ENCODE data around the gene STK35.
"Not testable (repeated sequence)": the region's sequence is repeated elsewhere in the genome, so short reads cannot be mapped to it uniquely, and the experiment has no call there.

STK35 gene

DNA sequence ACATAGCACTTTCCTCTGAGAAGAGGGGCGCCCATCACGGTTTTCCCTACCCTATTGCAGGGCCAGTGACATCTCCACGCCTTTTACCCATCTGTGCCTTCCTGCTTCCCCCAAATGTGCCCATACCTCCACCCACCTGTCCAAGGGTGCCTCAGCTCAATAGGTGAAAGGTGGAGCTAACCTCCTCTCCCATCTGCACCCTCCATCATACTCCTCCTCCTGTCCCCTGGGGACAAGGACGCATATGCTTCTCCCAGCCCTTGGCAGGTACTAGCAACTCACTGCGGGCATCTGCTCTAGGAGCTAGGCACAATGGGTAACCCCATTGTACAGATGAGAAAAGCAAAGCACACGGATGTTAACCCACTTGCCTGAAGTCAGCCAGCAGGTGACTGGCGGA, 62.8 kb downstream of the STK35 start:
- DNase-seq, result no peak

DNA sequence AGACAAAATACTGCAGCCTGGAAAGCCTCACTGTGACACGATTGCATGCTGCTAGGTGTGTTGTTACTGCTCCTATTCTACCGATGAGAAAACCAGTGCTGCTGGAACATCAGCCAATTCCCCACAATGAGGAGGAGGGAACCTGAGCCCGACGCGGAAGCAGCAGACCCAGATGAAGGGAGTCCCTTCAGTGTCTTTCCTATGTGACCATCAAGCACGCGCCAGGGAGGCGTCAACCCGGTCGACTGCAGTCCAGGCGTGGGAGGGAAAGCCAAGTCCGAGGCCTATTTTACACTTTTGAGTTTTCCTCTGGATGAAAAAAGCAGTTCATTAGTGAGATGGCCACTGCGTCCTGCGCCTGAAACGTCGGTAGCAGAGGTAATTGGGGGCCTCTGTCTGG, 63.3 kb downstream of the STK35 start:
- no peak for DNase-seq

DNA sequence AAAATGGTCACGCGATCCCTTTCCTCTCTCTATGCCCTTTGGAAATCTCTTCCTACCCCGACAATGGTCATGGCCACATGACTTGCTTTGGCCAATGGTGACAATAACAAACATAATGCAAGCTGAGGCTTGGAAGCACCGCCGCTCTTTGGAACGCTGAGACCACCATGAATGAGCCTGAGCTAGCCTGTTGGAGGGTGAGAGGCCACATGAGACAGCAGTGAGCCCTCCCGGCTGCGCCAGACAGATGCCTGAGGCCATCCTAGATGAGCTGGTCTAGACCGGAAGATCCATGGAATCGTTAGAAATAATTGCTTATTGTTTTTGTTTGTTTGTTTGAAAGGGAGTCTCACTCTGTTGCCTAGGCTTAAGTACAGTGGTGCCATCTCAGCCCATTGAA, 64.2 kb downstream of the STK35 start:
- no peak for DNase-seq

DNA sequence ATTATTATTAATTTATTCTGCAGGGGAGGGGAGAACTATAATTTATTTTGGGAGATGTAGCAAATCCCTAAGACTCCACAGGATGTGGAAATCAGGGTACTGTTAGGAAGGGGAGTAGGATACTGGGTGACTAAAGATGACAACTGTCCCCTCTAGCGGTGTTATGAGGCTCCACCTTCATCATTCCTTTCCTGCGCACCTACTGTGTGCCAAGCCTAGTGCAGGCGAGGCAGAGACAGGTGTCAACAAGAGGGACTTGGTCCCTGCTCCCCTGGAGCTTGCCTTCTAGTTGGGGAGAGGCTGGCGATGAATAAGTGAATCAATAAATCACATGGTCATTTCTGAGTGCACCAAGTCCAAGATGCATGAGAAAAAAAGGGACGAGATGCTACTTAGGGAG, 65.5 kb downstream of the STK35 start:
- no peak for DNase-seq

DNA sequence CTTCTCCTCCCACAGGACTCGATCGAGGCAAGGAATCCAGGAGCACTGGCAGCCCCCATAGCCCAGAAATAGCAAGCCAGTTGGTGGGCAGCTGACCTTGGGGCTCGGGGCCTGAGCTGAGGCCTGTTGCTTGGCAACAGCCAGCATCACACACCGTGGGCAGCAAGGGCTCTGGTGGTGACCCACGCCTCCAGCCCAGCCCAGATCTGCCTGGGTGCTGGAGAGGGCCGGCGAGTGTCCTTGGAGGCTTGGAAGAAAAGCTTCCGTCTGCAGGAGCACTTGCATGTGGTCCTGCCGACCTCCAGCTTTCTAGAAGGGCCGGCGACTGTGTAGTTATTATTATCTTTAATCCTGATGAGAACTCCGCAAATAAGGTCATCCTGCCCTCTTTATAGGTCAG, 67.3 kb downstream of the STK35 start:
- DNase-seq, result no peak

DNA sequence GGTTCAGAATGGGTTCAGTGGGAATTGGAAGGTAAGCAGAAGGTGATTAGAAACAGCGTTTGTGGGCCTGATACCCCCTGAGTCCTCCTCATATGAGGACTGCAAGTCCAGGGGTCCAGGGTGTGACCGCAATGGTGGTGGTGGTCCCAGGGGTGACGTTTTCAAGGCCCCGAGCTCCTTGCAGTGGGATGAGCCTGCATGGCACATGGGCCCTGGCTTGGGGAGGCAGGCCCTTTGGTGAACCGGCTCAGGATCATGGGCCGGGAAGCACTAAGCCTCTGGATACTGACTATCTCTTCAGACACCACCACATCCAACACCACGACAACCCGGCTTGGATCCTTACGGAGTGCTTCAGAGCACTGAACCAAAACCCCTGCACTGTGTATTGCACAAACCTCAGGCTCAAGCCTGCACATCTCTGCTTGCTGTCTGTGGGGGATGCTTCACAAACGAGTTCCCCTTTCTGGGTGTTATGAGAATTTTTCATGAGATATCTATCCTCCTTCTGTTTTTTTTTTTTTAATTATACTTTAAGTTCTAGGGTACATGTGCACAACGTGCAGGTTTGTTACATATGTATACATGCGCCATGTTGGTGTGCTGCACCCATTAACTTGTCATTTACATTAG, 67.9 kb downstream of the STK35 start:
- DNase-seq, result no peak

DNA sequence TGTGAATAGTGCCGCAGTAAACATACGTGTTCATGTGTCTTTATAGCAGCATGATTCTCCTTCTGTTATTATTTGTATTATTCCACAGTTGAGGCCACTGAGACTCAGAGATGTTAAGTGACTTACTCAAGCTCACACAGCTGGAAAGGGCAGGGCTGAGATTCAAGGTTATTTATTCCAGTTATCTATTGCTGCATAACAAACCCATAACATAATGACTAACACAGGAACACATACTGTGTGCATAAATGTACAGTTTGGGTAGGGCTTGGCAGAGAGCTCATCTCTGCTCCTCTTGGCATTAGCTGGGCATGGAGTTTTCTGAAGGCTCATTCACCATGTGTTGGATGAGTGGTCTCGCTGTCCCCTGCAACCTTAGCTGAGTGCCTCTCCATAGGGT, 68.8 kb downstream of the STK35 start:
- no peak for DNase-seq

DNA sequence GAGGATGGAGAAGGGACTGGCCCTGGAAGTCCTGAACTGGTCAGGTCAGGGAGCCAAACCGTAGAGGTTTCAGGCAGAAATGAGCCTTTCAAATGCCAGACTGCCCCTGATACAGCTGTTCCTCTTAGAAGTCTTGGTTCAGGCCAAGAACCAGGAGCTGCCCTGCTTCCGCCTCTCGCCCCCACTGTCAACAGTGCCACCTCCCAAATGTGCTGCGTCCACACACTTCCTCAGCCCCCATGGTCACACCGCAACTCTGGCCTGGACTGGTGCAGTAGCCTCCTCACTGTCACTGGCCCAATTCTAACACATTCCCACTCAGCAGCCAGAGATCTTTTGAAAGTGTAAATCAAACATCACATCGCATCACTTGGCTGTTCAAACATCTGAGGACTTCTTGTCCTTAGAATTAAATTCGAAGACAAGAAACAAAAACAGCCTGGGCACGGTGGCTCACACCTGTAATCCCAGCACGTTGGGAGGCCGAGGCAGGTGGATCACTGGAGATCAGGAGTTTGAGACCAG, 69.7 kb downstream of the STK35 start:
- no peak for DNase-seq

DNA sequence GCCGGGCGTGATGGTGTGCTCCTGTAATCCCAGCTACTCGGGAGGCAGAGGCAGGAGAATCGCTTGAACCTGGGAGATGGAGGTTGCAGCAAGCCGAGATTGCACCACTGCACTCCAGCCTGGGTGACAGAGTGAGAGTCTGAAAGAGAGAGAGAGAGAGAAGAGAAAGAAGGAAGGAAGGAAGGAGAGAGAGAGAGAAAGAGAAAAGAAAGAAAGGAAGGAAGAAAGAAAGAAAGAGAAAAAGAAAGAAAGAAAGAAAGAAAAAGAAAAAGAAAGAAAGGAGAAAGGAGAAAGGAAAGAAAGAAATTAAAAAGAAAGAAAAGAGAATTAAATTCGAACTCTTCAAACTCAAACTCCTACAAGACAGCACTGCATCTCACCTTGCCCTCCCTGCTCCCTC, 70.2 kb downstream of the STK35 start:
- DNase-seq, result not testable (repeated sequence)

DNA sequence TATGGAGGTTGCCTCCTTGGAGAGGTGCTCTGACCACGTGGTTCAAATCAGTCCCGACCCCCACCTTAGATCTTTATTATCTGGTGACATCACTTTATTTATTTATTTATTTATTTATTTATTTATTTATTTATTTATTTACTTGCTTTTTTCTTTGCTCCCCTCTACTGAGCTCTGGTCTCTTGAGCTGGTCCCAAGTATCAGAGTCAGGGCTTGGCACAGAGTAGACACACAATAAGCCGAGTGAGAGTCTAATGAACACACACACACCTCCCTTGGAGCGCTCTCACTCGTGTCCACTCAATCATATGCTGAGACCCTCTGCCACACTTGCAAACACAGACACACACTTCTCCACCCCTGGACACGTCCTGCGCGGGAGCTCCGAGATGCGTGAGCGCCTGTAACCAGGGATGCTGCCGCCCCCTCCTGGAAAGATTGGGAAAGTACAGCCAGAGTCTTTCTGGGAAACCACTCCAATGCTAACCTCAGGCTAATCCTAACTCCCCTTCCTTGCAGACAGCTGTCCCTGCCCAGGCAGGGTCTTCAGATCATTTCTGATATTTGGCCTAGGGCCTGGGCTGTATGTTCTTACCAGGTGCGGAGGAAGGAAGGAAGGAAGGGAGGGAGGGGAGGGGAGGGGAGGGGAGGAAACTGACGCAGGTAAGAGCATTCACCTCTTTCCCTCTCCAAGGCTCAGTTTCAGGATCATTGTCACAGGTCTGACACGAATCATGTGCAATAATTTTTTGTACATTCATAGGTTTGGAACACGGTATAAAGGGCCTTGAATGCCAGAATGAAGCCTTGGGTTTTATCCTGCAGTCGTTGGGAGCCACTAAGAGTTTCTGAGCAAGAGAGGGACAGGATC, 70.9 kb downstream of the STK35 start:
- DNase-seq, result peak; percentile 48

DNA sequence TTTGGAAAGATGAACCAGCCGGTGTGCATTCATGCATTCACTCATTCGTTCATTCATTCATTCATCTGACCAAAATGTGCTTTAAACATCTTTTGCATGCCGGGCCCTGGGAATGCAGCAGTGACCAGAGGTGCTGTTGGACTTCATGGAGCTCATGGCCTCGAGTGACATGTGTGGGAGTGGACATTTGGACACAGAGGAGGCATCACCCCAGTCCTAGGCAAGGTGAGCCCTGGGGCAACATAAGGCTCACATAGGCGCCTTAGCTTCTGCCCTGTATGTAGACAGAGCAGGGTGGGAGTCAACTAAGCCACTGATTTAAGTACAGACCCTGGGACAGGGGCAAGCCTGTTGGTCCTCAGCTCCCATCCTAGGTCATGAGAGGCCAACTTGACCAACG, 71.6 kb downstream of the STK35 start:
- DNase-seq, result no peak

DNA sequence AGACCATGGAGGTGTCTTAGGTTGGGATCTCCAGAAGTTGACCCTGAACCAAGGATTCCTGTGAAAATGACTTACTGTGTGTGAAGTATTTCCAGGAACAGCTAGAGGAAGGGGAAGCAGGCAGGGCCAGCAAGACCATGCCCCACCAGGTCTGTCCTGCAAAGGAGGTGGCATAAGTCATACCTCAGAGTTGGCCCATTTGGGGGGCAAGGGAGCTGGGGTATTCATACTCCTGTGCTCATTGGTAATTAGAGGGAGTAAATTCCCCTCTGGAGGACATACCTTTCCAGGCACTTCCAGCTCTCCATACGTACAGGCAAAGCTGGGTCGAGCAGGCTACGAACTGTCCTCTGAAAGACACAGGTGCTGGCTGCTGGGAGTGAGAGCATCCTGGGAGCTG, 72.4 kb downstream of the STK35 start:
- DNase-seq, result no peak

DNA sequence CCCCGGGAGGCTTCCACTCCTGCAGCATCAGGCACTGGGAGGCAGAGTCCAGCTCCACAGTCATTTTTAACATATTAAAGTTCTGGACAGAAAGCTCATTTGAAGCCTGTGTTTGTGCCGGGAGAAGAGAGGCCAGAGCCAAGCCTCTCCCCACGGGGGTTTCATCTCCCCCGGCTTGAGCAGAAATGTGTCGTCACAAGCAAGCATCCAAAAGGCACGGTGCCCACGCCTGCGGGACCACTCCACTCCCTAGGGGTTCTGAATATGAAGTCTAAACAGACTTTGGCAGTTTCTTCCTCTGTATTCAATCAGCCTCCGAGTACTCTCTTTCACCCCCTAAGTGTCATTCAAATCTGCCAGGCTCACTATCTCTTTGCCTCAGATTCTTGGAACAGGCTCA, 75.3 kb downstream of the STK35 start:
- no peak for DNase-seq

DNA sequence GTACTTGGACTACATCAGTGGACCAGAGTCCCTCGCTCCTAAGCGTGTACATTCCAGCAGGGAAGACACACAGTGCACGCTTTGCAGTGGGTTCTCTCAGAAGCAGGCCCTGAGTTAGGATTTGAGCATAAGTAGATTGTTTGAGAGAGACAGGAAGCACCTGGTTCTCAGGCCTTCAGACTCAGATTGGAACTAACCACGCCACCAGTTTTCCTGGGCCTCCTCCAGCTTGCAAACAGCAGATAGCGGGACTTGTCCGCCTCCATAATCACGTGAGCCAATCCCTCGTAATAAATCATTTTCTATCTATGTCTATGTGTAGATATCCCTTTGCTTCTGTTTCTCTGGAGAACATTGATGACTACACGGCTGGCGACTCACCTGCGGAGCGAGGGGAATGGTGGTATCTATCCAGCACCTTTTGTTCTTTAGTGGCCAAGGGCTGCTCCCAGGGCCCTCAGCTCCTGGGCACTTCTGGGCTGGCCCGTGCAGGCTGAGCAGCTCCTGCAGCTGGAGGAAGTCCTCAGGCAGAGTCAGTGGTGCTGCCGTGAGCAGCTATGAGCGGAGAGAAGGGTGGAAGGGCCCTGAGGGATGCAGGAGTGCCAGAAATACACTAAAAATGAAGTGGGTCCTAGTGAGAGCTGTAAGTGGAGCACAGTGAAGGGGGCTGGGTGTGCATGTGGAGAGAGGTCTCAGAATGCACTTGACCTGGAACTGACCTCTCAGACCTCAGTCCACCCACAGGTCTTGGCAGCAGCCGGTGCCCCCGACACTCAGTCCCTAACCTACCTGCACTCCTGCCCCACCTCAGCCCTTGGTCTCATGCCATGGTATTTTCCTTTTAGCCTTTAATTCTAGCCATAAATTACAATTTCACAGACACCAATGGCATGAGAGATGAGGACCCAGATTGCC, 76.9 kb downstream of the STK35 start:
- DNase-seq, result no peak

DNA sequence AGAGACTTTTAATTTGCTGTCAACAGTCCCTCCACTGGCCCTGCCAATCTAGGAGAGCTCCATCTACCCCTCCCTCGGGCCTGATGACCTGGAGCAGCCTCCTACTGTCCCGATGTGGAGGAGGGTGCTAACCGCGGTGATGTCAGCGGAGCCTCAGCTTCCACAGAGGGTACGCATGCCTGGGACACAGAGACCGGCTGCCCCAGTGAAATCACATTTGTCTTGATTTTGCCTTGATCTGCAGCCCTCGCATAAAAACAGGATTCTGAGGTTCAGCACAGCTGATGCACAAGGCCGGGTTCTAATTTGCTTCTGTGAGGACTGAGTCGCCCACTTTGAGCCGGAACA, 77.6 kb downstream of the STK35 start:
- no peak for DNase-seq

DNA sequence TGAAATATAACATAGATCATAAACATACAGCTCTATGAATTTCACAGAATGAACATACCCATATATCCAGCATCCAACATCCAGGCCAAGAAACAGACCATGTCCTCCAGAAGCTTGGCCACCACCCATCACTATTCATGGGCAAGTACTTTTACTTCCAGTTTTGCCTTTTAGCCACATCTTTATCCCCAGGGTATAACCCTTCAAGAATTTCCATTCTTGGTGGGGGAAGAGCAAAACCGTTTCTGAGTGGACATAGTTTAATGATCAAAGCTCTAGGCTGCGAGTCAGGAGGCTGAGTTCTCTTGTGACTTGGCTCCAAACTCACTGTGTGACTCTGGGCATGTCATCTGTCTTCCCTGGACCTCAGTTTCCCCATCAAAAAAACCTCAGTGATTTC, 78.3 kb downstream of the STK35 start:
- DNase-seq, result no peak

DNA sequence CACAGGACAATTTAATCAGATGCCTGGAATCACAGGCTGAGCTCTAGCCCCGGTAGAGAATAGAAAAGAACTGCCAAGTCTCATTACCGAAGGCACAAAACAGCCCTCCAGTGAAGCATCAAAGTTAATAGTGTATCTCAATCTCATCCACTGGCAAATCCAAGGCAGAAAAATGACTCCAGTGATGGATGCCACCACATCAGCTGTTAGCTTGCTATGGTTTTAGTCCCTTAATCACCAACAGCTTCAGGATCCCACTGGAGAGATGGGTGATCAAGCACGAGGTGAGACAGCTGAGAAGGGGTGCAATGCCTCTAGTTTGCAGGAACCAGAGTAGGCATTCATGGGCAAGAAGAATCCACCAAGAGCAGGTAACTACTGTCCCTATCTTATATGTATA, 81.8 kb downstream of the STK35 start:
- no peak for DNase-seq

DNA sequence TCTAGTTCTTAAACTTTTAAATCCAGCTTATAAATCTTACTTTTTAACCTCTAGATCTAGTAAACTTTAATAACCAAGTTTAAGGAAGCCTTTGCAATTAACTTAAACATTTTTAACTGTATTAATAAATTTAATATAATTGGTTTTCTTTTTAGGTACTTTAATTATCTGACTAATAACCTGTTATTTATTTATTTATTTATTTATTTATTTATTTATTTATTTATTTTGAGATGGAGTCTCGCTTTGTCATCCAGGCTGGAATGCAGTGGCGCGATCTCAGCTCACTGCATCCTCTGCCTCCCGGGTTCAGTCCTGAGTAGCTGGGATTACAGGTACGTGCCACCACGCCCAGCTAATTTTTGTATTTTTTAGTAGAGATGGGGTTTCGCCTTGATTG, 83.3 kb downstream of the STK35 start:
- DNase-seq, result not testable (repeated sequence)

DNA sequence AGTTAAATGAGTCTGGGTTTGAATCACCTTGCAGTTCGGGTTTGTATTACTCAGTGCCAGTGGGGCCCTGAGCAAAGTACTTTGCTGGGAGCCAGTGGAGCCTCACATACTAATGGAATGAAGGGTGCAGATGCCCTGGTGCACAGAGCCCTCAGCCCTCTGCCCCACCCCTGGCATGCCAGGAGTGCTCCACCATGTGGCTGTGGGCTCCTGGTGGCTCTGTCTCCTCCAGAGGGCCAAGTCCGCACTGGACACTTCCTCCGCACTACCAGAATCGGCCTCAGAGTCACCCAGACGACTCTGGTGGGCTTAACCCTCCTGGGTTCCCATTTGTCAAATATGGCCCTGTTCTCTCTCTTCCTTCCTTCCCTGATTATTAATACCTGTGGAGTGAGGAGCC, 94.0 kb downstream of the STK35 start:
- DNase-seq, result no peak

DNA sequence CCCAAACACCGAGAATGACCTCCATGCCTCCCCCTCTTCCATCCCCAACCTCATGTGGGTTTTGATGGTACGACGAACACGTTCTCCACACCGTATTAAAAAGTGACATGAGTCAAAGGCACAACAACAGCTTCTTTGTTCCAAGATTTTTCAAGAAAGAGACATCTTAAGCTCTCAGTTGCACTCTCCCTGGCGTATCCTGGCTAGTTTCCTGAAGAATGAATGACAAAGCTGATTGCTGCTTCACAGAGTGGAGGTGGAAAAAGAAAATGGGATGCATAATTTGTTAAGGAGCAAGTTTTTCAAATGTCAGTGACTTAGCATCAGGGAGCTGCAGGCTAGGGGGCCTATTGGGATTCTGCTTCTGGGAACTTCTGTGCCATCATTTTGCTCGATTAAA, 95.5 kb downstream of the STK35 start:
- DNase-seq, result no peak

All from NCI-H1694 treated with DMSO at 0.1 percent for 48 hours (cell line).